HEK293 (cell line): ENCODE data around the gene PDGFA.

ENCODE experiments used
- CTCF ChIP-seq: fragments of 450-650 bp; formaldehyde crosslinking; IDR thresholded peaks from 2 replicates; pipeline ENCODE4 v1.5.1; 2016; ENCODE audit warnings: missing biosample characterization, missing genetic modification characterization
- ZNF239 ChIP-seq: fragments of 450-650 bp; formaldehyde crosslinking; IDR thresholded peaks from 2 replicates; pipeline ENCODE4 v1.5.1; 2016; ENCODE audit warnings: missing biosample characterization, missing genetic modification characterization
- ZNF311 ChIP-seq: fragments of 450-650 bp; formaldehyde crosslinking; IDR thresholded peaks from 2 replicates; pipeline ENCODE4 v1.5.1; 2017; ENCODE audit warnings: missing biosample characterization, missing genetic modification characterization, borderline replicate concordance
- TF ChIP-seq, protein P1 (sequence below): fragments of 450-650 bp; formaldehyde crosslinking; IDR thresholded peaks from 2 replicates; pipeline ENCODE4 v1.5.1; 2016; ENCODE audit warnings: missing biosample characterization, missing genetic modification characterization

- TF ChIP-seq ZNF239 (tag by site-specific recombination) (no peak), CTCF (tag by site-specific recombination) (no peak), ZNF311 (tag by site-specific recombination) (no peak)
- TF ChIP-seq, protein P1, sequence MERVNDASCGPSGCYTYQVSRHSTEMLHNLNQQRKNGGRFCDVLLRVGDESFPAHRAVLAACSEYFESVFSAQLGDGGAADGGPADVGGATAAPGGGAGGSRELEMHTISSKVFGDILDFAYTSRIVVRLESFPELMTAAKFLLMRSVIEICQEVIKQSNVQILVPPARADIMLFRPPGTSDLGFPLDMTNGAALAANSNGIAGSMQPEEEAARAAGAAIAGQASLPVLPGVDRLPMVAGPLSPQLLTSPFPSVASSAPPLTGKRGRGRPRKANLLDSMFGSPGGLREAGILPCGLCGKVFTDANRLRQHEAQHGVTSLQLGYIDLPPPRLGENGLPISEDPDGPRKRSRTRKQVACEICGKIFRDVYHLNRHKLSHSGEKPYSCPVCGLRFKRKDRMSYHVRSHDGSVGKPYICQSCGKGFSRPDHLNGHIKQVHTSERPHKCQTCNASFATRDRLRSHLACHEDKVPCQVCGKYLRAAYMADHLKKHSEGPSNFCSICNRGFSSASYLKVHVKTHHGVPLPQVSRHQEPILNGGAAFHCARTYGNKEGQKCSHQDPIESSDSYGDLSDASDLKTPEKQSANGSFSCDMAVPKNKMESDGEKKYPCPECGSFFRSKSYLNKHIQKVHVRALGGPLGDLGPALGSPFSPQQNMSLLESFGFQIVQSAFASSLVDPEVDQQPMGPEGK (tag by site-specific recombination) = no peak
Observed at GRCh38 chr7:501526-501925, 18.1 kb downstream of the PDGFA start.
